Activated B cell treated with CpG ODN at 0.5 μM for 24 hours (primary cell): ENCODE data around the gene RSPO1. TPM values are rescaled to one million over a fixed set of nuclear protein-coding genes. Genes with fewer than 3 reads are reported as not detected.

Source experiments
- ATAC-seq: fragments of 200-7000 bp; cut with Tn5 transposase; one replicate; pipeline ENCODE4 v1.10.0; 2021; ENCODE audit warnings: low read depth, mild to moderate bottlenecking, moderate library complexity
- CTCF ChIA-PET: fragments of 350-600 bp; sonication (Branson Sonifier 250); formaldehyde crosslinking; loops from one replicate; lab custom pipeline; 2021; ENCODE audit warnings: antibody characterized with exemption; lab: Charles Lee
- POLR2A ChIA-PET: fragments of 350-600 bp; sonication (Branson Sonifier 250); formaldehyde crosslinking; loops from one replicate; lab custom pipeline; 2021; ENCODE audit warnings: antibody characterized with exemption; lab: Charles Lee
- DNase-seq: peaks from one replicate; pipeline ENCODE4 v3.0.0; 2022
- H3K27ac Mint-ChIP-seq: one replicate; pipeline ENCODE4 v1.8.0; 2020; ENCODE audit warnings: mixed read lengths
- H3K27me3 Mint-ChIP-seq: one replicate; pipeline ENCODE4 v1.8.0; 2021; ENCODE audit warnings: mixed read lengths
- H3K36me3 Mint-ChIP-seq: one replicate; pipeline ENCODE4 v1.8.0; 2021; ENCODE audit warnings: low read depth, mixed read lengths
- H3K4me1 Mint-ChIP-seq: one replicate; pipeline ENCODE4 v1.8.0; 2021; ENCODE audit warnings: mixed read lengths
- H3K4me3 Mint-ChIP-seq: one replicate; pipeline ENCODE4 v1.8.0; 2020; ENCODE audit warnings: mild to moderate bottlenecking, mixed read lengths
- H3K9me3 Mint-ChIP-seq: one replicate; pipeline ENCODE4 v1.8.0; 2020; ENCODE audit warnings: mixed read lengths
- intact Hi-C: fragments of 100-400 bp; cut with micrococcal nuclease; formaldehyde crosslinking; loops from one replicate; pipeline ENCODE4 v1.15.1; 2024
- total RNA-seq: library from RNA; stranded (reverse); gene quantifications from 2 replicates; pipeline ENCODE4 v1.2.3, GENCODE V29; 2022
- TF ChIP-seq, protein P1 (sequence below): fragments of 200-600 bp; IDR thresholded peaks from one replicate; pipeline ENCODE4 v1.8.0; 2022; ENCODE audit warnings: antibody characterized with exemption, mild to moderate bottlenecking

The RSPO1 gene
- total RNA-seq, 1 donor from 2014 or later = not detected

DNA sequence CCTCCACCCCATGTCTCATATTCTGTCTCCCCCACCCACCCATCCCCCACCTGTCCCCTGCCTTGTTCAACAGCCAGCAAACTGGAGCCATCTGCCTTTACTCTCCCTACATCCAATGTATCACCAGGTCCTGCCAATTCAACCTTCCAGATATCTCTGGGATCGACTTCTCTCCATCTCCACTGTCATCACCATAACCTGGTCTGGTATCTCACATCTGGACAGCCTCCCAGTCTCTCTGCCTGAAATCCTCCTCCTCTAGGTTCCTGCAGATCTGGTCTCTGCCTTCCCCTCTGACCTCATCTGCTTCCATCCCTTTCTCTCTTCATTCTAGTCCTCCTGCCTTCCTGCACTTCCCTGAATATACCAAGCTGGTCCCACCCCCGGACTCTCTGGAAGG is 35.4 kb upstream of the RSPO1 start:
- ChIA-PET POLR2A (interaction anchor here (0.7 kb wide), 1 partner anchor 9 kb away, joined by 6 read pairs; no protein-coding TSS in a partner anchor), CTCF (no interaction called here)
- no peak overlapping the region for H3K4me3 Mint-ChIP-seq

DNA sequence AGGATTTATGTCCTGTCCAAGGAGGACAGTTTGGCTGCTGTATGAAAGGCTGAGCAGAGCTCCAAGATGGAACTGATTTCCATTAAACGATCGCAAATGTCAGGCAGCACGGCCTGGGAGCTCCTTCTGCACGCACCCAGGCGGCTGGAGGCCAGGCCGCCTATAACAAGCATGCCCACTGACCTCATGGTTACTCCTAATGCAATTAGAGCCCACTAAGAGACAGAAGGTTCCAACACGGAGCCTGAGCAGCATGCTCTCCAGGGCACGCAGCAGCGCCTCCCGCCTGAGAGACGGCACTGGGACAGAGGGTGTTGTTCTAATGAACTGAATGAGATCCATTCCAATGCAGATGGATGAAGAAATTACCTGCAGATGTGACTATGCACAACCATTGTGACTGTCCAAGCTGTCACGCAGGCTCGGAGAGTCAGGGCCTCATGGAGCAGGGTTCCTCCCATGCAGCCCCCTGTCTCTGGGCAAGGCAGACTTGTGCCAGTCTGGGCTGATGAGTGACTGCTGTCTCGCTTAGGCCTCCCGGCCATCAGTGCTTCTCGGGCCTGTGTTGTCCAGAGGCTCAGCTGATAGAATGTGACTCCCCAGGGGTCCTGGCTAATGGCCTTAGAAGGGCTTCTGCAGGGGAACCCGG is 32.5 kb upstream of the RSPO1 start:
- intact Hi-C loops = no loop called here
- Mint-ChIP-seq H3K27ac (no peak overlapping the region), H3K9me3 (no peaks in the 10 kb centered on the region), H3K36me3 (no peaks in the 10 kb centered on the region), H3K4me1 (no peaks in the 10 kb centered on the region), H3K4me3 (no peak overlapping the region), H3K27me3 (peaks cover 3% of the 10 kb centered on the region)
- DNase-seq (no peak), ATAC-seq (no peak)
- ChIA-PET CTCF (interaction anchor here (1.7 kb wide), 1 partner anchor 15 kb away, joined by 6 read pairs; no protein-coding TSS in a partner anchor), POLR2A (no interaction called here)
- TF ChIP-seq, protein P1, sequence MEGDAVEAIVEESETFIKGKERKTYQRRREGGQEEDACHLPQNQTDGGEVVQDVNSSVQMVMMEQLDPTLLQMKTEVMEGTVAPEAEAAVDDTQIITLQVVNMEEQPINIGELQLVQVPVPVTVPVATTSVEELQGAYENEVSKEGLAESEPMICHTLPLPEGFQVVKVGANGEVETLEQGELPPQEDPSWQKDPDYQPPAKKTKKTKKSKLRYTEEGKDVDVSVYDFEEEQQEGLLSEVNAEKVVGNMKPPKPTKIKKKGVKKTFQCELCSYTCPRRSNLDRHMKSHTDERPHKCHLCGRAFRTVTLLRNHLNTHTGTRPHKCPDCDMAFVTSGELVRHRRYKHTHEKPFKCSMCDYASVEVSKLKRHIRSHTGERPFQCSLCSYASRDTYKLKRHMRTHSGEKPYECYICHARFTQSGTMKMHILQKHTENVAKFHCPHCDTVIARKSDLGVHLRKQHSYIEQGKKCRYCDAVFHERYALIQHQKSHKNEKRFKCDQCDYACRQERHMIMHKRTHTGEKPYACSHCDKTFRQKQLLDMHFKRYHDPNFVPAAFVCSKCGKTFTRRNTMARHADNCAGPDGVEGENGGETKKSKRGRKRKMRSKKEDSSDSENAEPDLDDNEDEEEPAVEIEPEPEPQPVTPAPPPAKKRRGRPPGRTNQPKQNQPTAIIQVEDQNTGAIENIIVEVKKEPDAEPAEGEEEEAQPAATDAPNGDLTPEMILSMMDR = no peak

More for the DNA sequence above, 35.4 kb upstream of the RSPO1 start:
- Mint-ChIP-seq H3K36me3 (no peaks in the 10 kb centered on the region), H3K9me3 (no peaks in the 10 kb centered on the region), H3K27me3 (peaks cover 6% of the 10 kb centered on the region), H3K4me1 (peaks cover 2% of the 10 kb centered on the region), H3K27ac (no peak overlapping the region)
- ATAC-seq = no peak
- TF ChIP-seq, protein P1 = no peak
- intact Hi-C loops = no loop called here
- DNase-seq = no peak

DNA sequence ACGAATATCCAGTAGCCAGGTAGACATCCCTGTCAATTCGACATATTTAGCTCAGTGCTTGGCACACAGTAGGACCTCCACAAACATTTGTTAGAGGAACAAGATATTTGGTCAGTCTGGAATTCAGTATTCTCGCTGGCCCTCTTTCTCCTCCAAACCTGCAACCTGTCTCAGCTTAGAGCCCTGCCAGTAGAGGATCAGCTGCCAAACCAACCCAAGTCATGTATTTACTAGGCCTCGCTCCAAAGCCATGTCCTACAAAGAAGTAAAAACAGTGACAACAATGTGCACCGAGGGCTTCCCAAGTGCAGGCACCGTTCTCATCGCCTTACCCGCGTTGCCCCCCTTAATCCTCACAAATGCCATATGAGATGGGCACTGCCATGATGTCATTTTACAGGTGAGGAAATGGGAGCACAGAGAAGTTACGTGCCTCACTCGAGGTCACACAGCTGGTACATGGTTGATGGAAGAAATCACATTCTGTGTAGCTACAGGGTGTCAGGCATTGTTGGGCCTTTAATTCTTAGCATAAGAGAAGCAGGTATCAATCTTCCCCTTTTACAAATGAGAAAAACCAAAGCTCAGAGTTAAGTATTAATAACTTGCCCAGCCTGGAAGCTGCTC is 31.7 kb upstream of the RSPO1 start:
- Mint-ChIP-seq H3K27ac (no peak overlapping the region), H3K9me3 (no peaks in the 10 kb centered on the region), H3K27me3 (no peaks in the 10 kb centered on the region), H3K36me3 (no peaks in the 10 kb centered on the region), H3K4me3 (no peak overlapping the region), H3K4me1 (no peaks in the 10 kb centered on the region)
- CTCF ChIA-PET = interaction anchor here (1.7 kb wide), 1 partner anchor 16 kb away, joined by 6 read pairs; no protein-coding TSS in a partner anchor
- POLR2A ChIA-PET = no interaction called here
- TF ChIP-seq, protein P1 = no peak
- ATAC-seq (no peak), DNase-seq (no peak)
- intact Hi-C loops = no loop called here

DNA sequence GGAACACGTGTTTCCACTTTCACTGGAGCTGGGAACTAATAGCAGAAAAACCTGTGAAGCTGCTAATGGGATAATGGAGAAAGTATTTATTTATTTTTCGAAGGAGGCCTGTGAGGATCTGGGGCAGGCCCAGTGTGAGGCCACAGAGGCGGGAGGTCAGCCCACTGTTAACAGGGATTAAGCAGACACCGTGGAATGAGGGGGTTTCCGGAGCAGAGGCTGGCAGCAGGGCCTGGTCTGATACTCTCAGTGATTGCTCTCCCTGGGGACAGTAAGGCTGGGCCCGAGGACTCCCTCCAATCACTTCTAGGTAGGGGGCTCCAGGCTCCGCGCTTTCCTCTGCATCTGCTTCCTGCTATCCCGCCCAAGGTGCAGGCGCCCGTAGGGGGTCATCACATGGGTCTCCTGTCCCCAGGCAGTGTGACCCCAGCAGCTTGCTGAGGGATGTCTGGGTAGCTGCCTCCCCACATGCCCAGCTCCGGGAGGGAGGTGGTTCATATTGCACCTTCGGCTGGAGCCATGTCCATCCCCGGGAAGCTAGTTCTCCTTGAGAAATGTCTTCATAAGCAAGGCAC is 28.8 kb upstream of the RSPO1 start:
- peaks cover 7% of the 10 kb centered on the region for H3K27me3 Mint-ChIP-seq
- CTCF ChIA-PET = no interaction called here
- POLR2A ChIA-PET = no interaction called here
- H3K36me3 Mint-ChIP-seq = no peaks in the 10 kb centered on the region
- ATAC-seq (no peak), DNase-seq (no peak)
- no peaks in the 10 kb centered on the region for H3K9me3 Mint-ChIP-seq
- intact Hi-C loops = no loop called here
- TF ChIP-seq, protein P1 = no peak
- H3K4me3 Mint-ChIP-seq = no peak overlapping the region
- no peaks in the 10 kb centered on the region for H3K4me1 Mint-ChIP-seq
- H3K27ac Mint-ChIP-seq = no peak overlapping the region

DNA sequence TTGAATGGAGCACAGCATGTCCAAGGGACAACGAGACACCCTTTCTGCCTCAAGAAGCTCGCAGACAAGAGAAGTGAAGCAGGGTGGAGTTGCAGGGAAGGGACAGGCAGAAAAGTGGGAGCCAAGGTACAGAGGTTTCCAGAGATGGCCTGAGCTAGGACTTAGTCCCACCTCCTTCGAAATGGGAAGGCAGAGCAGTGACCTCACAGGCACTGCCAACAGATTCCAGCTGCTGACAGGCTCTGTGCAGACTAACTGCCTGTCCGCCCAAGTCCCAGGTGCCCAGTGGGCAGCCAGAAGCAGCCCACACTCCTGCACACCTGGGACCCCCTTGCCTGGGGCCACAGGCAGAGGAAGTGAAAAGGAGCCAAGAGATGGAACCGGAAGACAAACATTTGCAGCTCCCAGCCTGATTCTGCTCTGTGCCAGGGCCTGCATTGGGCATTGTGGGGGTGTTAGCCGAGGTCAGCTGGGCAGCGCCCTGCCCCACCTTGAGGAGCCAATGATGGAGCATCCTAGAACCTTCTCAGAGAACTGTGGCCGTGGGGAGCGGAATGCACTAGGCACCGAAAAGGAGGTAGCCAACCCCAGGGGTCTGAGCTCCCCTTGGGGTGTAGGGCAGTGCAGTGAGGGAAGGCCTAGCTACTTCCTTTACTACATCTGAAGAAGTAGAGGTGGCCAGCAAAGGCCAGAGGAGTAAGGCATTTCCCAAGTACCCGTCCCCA is 27.5 kb upstream of the RSPO1 start:
- no peak for DNase-seq
- intact Hi-C loops = no loop called here
- no peaks in the 10 kb centered on the region for H3K36me3 Mint-ChIP-seq
- H3K4me1 Mint-ChIP-seq = no peaks in the 10 kb centered on the region
- no peaks in the 10 kb centered on the region for H3K9me3 Mint-ChIP-seq
- no peak overlapping the region for H3K27ac Mint-ChIP-seq
- ATAC-seq = no peak
- H3K4me3 Mint-ChIP-seq = no peak overlapping the region
- peaks cover 12% of the 10 kb centered on the region for H3K27me3 Mint-ChIP-seq
- CTCF ChIA-PET = no interaction called here
- TF ChIP-seq, protein P1 = no peak
- POLR2A ChIA-PET = no interaction called here
